K562 (cell line): ENCODE measurements around the gene APOC4. TPM values are rescaled to one million over a fixed set of nuclear protein-coding genes. Genes with fewer than 3 reads are reported as not detected.
A peak's percentile ranks its signal among the peaks of the same experiment; 100 is the strongest.

ENCODE experiments used
- ARHGAP35 ChIP-seq: fragments of 450-650 bp; IDR thresholded peaks from 2 replicates; pipeline ENCODE4 v1.6.1; 2018; ENCODE audit not compliant: partially characterized antibody
- ATF2 ChIP-seq: sonication (generic); formaldehyde crosslinking; IDR thresholded peaks from 2 replicates; pipeline ENCODE4 v1.8.1; 2022; ENCODE audit warnings: missing genetic modification reagents
- BACH1 ChIP-seq: fragments of 200-800 bp; sonication (Bioruptor generic); IDR thresholded peaks from 2 replicates; pipeline ENCODE4 v1.6.1; 2016; ENCODE audit warnings: missing genetic modification characterization, missing compliant biosample characterization
- ERF ChIP-seq: fragments of 450-650 bp; formaldehyde crosslinking; IDR thresholded peaks from 2 replicates; pipeline ENCODE4 v1.4.0; 2020; ENCODE audit warnings: mild to moderate bottlenecking, mixed read lengths
- ESRRA ChIP-seq: fragments of 450-650 bp; IDR thresholded peaks from 2 replicates; pipeline ENCODE4 v1.6.1; 2014; ENCODE audit warnings: low read depth, mild to moderate bottlenecking, moderate library complexity, borderline replicate concordance
- FOS ChIP-seq: IDR thresholded peaks from 3 replicates; pipeline ENCODE4 v1.6.1; 2011; ENCODE audit not compliant: insufficient read length; ENCODE audit errors: extremely low read depth
- HOMEZ ChIP-seq: fragments of 250-450 bp; sonication (Bioruptor Pico); IDR thresholded peaks from 2 replicates; pipeline ENCODE4 v1.4.0; 2020; ENCODE audit warnings: mild to moderate bottlenecking, moderate library complexity
- IRF2 ChIP-seq: sonication (generic); formaldehyde crosslinking; IDR thresholded peaks from 2 replicates; pipeline ENCODE4 v1.8.1; 2022; ENCODE audit warnings: mild to moderate bottlenecking, missing genetic modification reagents
- JUND ChIP-seq, 2 experiments: IDR thresholded peaks; 2 replicates in 1 of 2; 3 replicates in 1 of 2; pipeline ENCODE4 v1.6.1; 2011; ENCODE audit warnings: borderline replicate concordance in 2 of 2, low read depth in 2 of 2, low read length in 2 of 2, improper control_type of control experiment in 1 of 2, missing biosample characterization in 1 of 2, missing genetic modification characterization in 1 of 2, missing genetic modification reagents in 1 of 2
- KAT2B ChIP-seq: IDR thresholded peaks from one replicate; pipeline ENCODE4 v1.6.1; 2012; ENCODE audit warnings: low read depth, mild to moderate bottlenecking, control low read depth, inconsistent platforms, low read length, moderate library complexity
- KDM2B ChIP-seq: fragments of 250-450 bp; sonication (Bioruptor Pico); IDR thresholded peaks from 2 replicates; pipeline ENCODE4 v1.8.0; 2021; ENCODE audit warnings: mild to moderate bottlenecking, moderate library complexity
- MAZ ChIP-seq, 2 experiments: fragments of 450-650 bp in 1 of 2; sonication (generic) in 1 of 2; formaldehyde crosslinking; IDR thresholded peaks in 1 of 2; conservative IDR thresholded peaks in 1 of 2; 2 replicates each; pipeline versions ENCODE4 v1.4.0 to v1.5.0; 2020; ENCODE audit warnings: mild to moderate bottlenecking in 1 of 2, missing genetic modification reagents in 1 of 2
- NBN ChIP-seq: fragments of 450-650 bp; IDR thresholded peaks from 2 replicates; pipeline ENCODE4 v1.6.1; 2016; ENCODE audit warnings: low read depth, mild to moderate bottlenecking
- NR1H2 ChIP-seq: sonication (generic); formaldehyde crosslinking; IDR thresholded peaks from 2 replicates; pipeline ENCODE4 v1.4.0; 2020; ENCODE audit warnings: mild to moderate bottlenecking, missing genetic modification reagents
- RAD51 ChIP-seq: fragments of 450-650 bp; IDR thresholded peaks from 2 replicates; pipeline ENCODE4 v1.7.1; 2016; ENCODE audit warnings: low read depth, mild to moderate bottlenecking, borderline replicate concordance
- SMAD4 ChIP-seq: fragments of 250-450 bp; sonication (Bioruptor Pico); conservative IDR thresholded peaks from 2 replicates; pipeline ENCODE4 v1.8.0; 2021; ENCODE audit warnings: inconsistent platforms, mild to moderate bottlenecking, moderate library complexity
- STAG1 ChIP-seq: sonication (generic); formaldehyde crosslinking; IDR thresholded peaks from 2 replicates; pipeline ENCODE4 v1.5.0; 2020; ENCODE audit warnings: missing genetic modification reagents, borderline replicate concordance
- SUPT5H ChIP-seq: fragments of 450-650 bp; IDR thresholded peaks from 2 replicates; pipeline ENCODE4 v1.6.1; 2016
- TGIF2 ChIP-seq: sonication (generic); formaldehyde crosslinking; IDR thresholded peaks from 2 replicates; pipeline ENCODE4 v1.8.1; 2022; ENCODE audit warnings: mild to moderate bottlenecking, missing genetic modification reagents, moderate library complexity
- ZFX ChIP-seq: sonication (generic); formaldehyde crosslinking; IDR thresholded peaks from 2 replicates; pipeline ENCODE4 v1.8.0; 2022; ENCODE audit warnings: mild to moderate bottlenecking, missing genetic modification reagents, moderate library complexity
- ZNF277 ChIP-seq: fragments of 250-450 bp; sonication (Bioruptor Pico); IDR thresholded peaks from 2 replicates; pipeline ENCODE4 v1.8.0; 2022; ENCODE audit warnings: inconsistent platforms, mild to moderate bottlenecking, moderate library complexity, borderline replicate concordance
- ZNF584 ChIP-seq: fragments of 200-800 bp; sonication (Bioruptor generic); IDR thresholded peaks from 2 replicates; pipeline ENCODE4 v1.6.1; 2016; ENCODE audit warnings: low read depth, mild to moderate bottlenecking, missing genetic modification characterization, missing compliant biosample characterization
- polyA plus RNA-seq, 8 experiments: library from polyadenylated mRNA; depleted of rRNA in 4 of 8; stranded (reverse) in 5 of 8; unstranded in 3 of 8; fragments of >200 nt; fragmentation: Nextera tagmentation in 2 of 8; fragmentation: Illumina TruSeq in 1 of 8; extraction: Ambion mirVana in 2 of 8; extraction: Trizol in 1 of 8; gene quantifications; 2 replicates each; pipeline versions ENCODE4 v1.2.1 to v1.2.3, GENCODE V29; 2011 to 2014; ENCODE audit warnings: inconsistent platforms in 1 of 8, missing spikeins in 1 of 8
- total RNA-seq, 7 experiments: library from RNA; depleted of rRNA in 6 of 7; stranded (reverse); fragments of >200 nt in 6 of 7; fragmentation: Illumina TruSeq in 2 of 7; extraction: Trizol in 2 of 7; gene quantifications; 2 replicates each; pipeline versions ENCODE4 v1.2.1 to v1.2.3, GENCODE V29; 2011 to 2021; ENCODE audit warnings: low replicate concordance in 1 of 7
- TF ChIP-seq, protein P1 (sequence below): fragments of 250-450 bp; sonication (Bioruptor Pico); IDR thresholded peaks from 2 replicates; pipeline ENCODE4 v1.5.0; 2021

APOC4 gene
- total and polyA plus RNA-seq, 9 of the 15 experiments (the other 6 are each of a cell fraction or from before 2014, with no cell fraction given) = 0.46 TPM; not detected in 8

GRCh38 chr19:44903602-44904425, 38.2 kb upstream of the APOC4 start (continued):
- no peak for TF ChIP-seq ZFX (CRISPR knock-in tag)
- peak; percentile 37 to 64; a peak in 3 of 4 replicates for TF ChIP-seq MAZ (CRISPR knock-in tag; conservative IDR thresholded peaks at IDR 0.05 in 1 of 2, IDR thresholded peaks at IDR 0.05 in 1 of 2)
- no peak for TF ChIP-seq JUND (IDR thresholded peaks at IDR 0.05; ENCODE audit: borderline replicate concordance, low read depth, low read length)
- no peak; the same call in 2 of the 3 replicates for TF ChIP-seq JUND (tag; IDR thresholded peaks at IDR 0.05; ENCODE audit: borderline replicate concordance, low read depth, low read length)
- peak; percentile 72; the same call in 1 of the 2 replicates for TF ChIP-seq STAG1 (CRISPR knock-in tag)
- peak; percentile 81 for TF ChIP-seq SUPT5H
- no peak for TF ChIP-seq BACH1
- TF ChIP-seq ESRRA = peak; percentile 79; the same call in 1 of the 2 replicates
- no peak for TF ChIP-seq IRF2
- peak; percentile 74; the same call in 1 of the 2 replicates for TF ChIP-seq SMAD4 (CRISPR knock-in tag)
- peak; percentile 56; the same call in 1 of the 2 replicates for TF ChIP-seq ERF (CRISPR knock-in tag)
- no peak for TF ChIP-seq FOS
- peak; percentile 66; the same call in 1 of the 2 replicates for TF ChIP-seq NBN
- TF ChIP-seq HOMEZ (CRISPR knock-in tag) = no peak
- no peak for TF ChIP-seq NR1H2 (CRISPR knock-in tag)
- no peak for TF ChIP-seq TGIF2 (CRISPR knock-in tag)
- TF ChIP-seq, protein P1, sequence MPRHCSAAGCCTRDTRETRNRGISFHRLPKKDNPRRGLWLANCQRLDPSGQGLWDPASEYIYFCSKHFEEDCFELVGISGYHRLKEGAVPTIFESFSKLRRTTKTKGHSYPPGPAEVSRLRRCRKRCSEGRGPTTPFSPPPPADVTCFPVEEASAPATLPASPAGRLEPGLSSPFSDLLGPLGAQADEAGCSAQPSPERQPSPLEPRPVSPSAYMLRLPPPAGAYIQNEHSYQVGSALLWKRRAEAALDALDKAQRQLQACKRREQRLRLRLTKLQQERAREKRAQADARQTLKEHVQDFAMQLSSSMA = no peak
- TF ChIP-seq RAD51 = no peak
- TF ChIP-seq ZNF277 (CRISPR knock-in tag) = no peak
- TF ChIP-seq KDM2B = no peak
- no peak for TF ChIP-seq ZNF584 (CRISPR knock-in tag)
- TF ChIP-seq ATF2 (CRISPR knock-in tag) = no peak
- no peak for TF ChIP-seq KAT2B
- no peak for TF ChIP-seq ARHGAP35
